CD4-positive, alpha-beta T cell treated with Interleukin-21 for 1 hour (primary cell): ENCODE data around the gene NRCAM.

Experiments used
- DNase-seq: peaks from one replicate; pipeline ENCODE4 v3.0.0-alpha.2; 2020

NRCAM gene

GRCh38 chr7:108145401-108145800 lies 310.8 kb downstream of the NRCAM start:
- no peak for DNase-seq

GRCh38 chr7:108144931-108145330 lies 311.3 kb downstream of the NRCAM start:
- no peak for DNase-seq

GRCh38 chr7:108143658-108144420 lies 312.4 kb downstream of the NRCAM start:
- no peak for DNase-seq

- DNase-seq, result no peak
These were observed 313.5 kb downstream of the NRCAM start for GRCh38 chr7:108142675-108143259.

GRCh38 chr7:108142180-108142579 lies 314.1 kb downstream of the NRCAM start:
- DNase-seq, result no peak

GRCh38 chr7:108140671-108141070 lies 315.6 kb downstream of the NRCAM start:
- no peak for DNase-seq

- no peak for DNase-seq
These were observed 317.3 kb downstream of the NRCAM start for GRCh38 chr7:108138911-108139310.

- DNase-seq, result no peak
These were observed 318.2 kb downstream of the NRCAM start for GRCh38 chr7:108137993-108138392.

GRCh38 chr7:108137040-108137439 lies 319.2 kb downstream of the NRCAM start:
- no peak for DNase-seq

- no peak for DNase-seq
These were observed 320.0 kb downstream of the NRCAM start for GRCh38 chr7:108136191-108136688.

- peak; percentile 8 for DNase-seq
These were observed 320.6 kb downstream of the NRCAM start for GRCh38 chr7:108135446-108136190.

- no peak for DNase-seq
These were observed 321.8 kb downstream of the NRCAM start for GRCh38 chr7:108134486-108134885.

- no peak for DNase-seq
These were observed 323.5 kb downstream of the NRCAM start for GRCh38 chr7:108132551-108133265.

- no peak for DNase-seq
These were observed 326.0 kb downstream of the NRCAM start, which contains the start of gene LAMB4 for GRCh38 chr7:108130261-108130660. TSS of gene LAMB4 (minus strand) at chr7:108130361. CDS start at chr7:108123164, 7,197 bp downstream.

GRCh38 chr7:108129018-108129965 lies 326.9 kb downstream of the NRCAM start:
- DNase-seq, result no peak

- DNase-seq, result no peak
These were observed 327.7 kb downstream of the NRCAM start for GRCh38 chr7:108128514-108128913.

GRCh38 chr7:108127461-108127860 lies 328.8 kb downstream of the NRCAM start:
- DNase-seq, result no peak

- no peak for DNase-seq
These were observed 331.4 kb downstream of the NRCAM start for GRCh38 chr7:108124820-108125219.

GRCh38 chr7:108122181-108122580 lies 334.1 kb downstream of the NRCAM start:
- DNase-seq, result no peak

GRCh38 chr7:108120933-108121332 lies 335.3 kb downstream of the NRCAM start:
- no peak for DNase-seq

GRCh38 chr7:108120196-108120595 lies 336.0 kb downstream of the NRCAM start:
- DNase-seq, result no peak

GRCh38 chr7:108118959-108119358 lies 337.3 kb downstream of the NRCAM start:
- DNase-seq, result no peak
